Aorta (tissue), 5 donors: ENCODE measurements around the gene MEGF11. TPM values are rescaled to one million over a fixed set of nuclear protein-coding genes. Genes with fewer than 3 reads are reported as not detected.
"Not testable (repeated sequence)": the region's sequence is repeated elsewhere in the genome, so short reads cannot be mapped to it uniquely, and the experiment has no call there.

ENCODE experiments used
- ATAC-seq: fragments of 200-7000 bp; cut with Tn5 transposase; one replicate; pipeline ENCODE4 v1.9.1; 2022; ENCODE audit warnings: moderate library complexity; ENCODE audit not compliant: low FRiP score
- DNase-seq, 2 donors: peaks; one replicate each; pipeline ENCODE4 v3.0.0-alpha.2; 2020
- H3K27ac ChIP-seq, 2 donors: one replicate each; pipeline ENCODE4 v1.5.1; 2013; ENCODE audit warnings: low read length in 2 of 2, mild to moderate bottlenecking in 2 of 2, moderate library complexity in 2 of 2, control low read depth in 1 of 2, inconsistent platforms in 1 of 2, low read depth in 1 of 2
- H3K27me3 ChIP-seq, 2 donors: one replicate each; pipeline ENCODE4 v1.6.1; 2013; ENCODE audit warnings: control low read depth in 1 of 2, low read length in 1 of 2, mild to moderate bottlenecking in 1 of 2, moderate library complexity in 1 of 2; ENCODE audit not compliant: insufficient read depth in 2 of 2, control insufficient read depth in 1 of 2
- H3K36me3 ChIP-seq, 2 donors: one replicate each; pipeline ENCODE4 v1.6.1; 2013; ENCODE audit warnings: control low read depth in 1 of 2, low read length in 1 of 2, mild to moderate bottlenecking in 1 of 2; ENCODE audit not compliant: insufficient read depth in 2 of 2, control insufficient read depth in 1 of 2
- H3K4me1 ChIP-seq, 2 donors: one replicate each; pipeline ENCODE4 v1.6.1; 2013; ENCODE audit warnings: low read length in 2 of 2, control low read depth in 1 of 2, mild to moderate bottlenecking in 1 of 2, moderate library complexity in 1 of 2; ENCODE audit not compliant: insufficient read depth in 2 of 2, control insufficient read depth in 1 of 2
- H3K4me3 ChIP-seq, 2 donors: one replicate each; pipeline ENCODE4 v1.5.1; 2013; ENCODE audit warnings: low read length in 2 of 2, control low read depth in 1 of 2, mild to moderate bottlenecking in 1 of 2
- H3K9me3 ChIP-seq: one replicate; pipeline ENCODE4 v1.6.1; 2013; ENCODE audit warnings: mild to moderate bottlenecking, low read length; ENCODE audit not compliant: control insufficient read depth
- WGBS, 2 donors: extraction: QIAGEN DNeasy Blood & Tissue Kit; methylation state at CpG; one replicate each; pipeline ENCODE4 v1.1.7; 2013; 5-methylcytosine and 5-hydroxymethylcytosine counted together
- intact Hi-C, 2 donors: fragments of 100-400 bp; cut with DNase I; formaldehyde crosslinking; loops; one replicate each; pipeline versions ENCODE4 v1.14.2 to v1.15.0; 2022
- polyA plus RNA-seq, 2 donors: library from polyadenylated mRNA; stranded (reverse); fragments of 200-250 nt; gene quantifications; one replicate each; pipeline ENCODE4 v1.2.3, GENCODE V29; 2013
- total RNA-seq, 2 donors: library from RNA; stranded (reverse); fragmentation: NEBNext Ultra II Directional; extraction: Animal tissue kit (Norgen Biotek cat#: 25700); gene quantifications; one replicate each; pipeline ENCODE4 v1.2.1, GENCODE V29; 2021
- donor health status: healthy with polysubstance abuse.
- donor health status: Bipolar disorder and iron deficiency.
- donor health status: DM: no; HTN: no; CAD: no.
- donor health status: DM: no; HTN: no; CAD: no.
- donor health status: DM: yes; HTN: yes; CAD: no.

MEGF11 gene
- total and polyA plus RNA-seq, 4 donors: not detected

GRCh38 chr15:66249605-66250174, 3.9 kb downstream of the MEGF11 start:
- intact Hi-C loops: no loop called here
- H3K27me3 ChIP-seq: peaks cover 0 to 3% of the 10 kb centered on the region in 2 donors

GRCh38 chr15:66246937-66247336, 6.6 kb downstream of the MEGF11 start:
- Histone ChIP-seq H3K9me3 (no peaks in the 10 kb centered on the region), H3K4me3 (no peak overlapping the region), H3K27ac (no peak overlapping the region), H3K36me3 (no peaks in the 10 kb centered on the region), H3K27me3 (no peaks in the 10 kb centered on the region), H3K4me1 (no peaks in the 10 kb centered on the region)
- ATAC-seq (no peak), DNase-seq (no peak)
- WGBS, 2 donors: 63 to 75% methylated on average over 1 of the region's 1 CpG
- intact Hi-C loops: no loop called here

More at GRCh38 chr15:66249605-66250174, 3.9 kb downstream of the MEGF11 start:
- WGBS, 2 donors: 67 to 79% methylated on average over 2 of the region's 2 CpGs
- ATAC-seq (no peak), DNase-seq (no peak)
- no peak overlapping the region for H3K27ac ChIP-seq
- H3K4me1 ChIP-seq: no peaks in the 10 kb centered on the region
- H3K9me3 ChIP-seq: no peaks in the 10 kb centered on the region
- H3K4me3 ChIP-seq: no peak overlapping the region
- H3K36me3 ChIP-seq: no peaks in the 10 kb centered on the region

GRCh38 chr15:66245832-66246231, 7.7 kb downstream of the MEGF11 start:
- WGBS, 2 donors: 85 to 88% methylated on average over 5 of the region's 5 CpGs
- H3K27me3 ChIP-seq: not testable (repeated sequence)

GRCh38 chr15:66241908-66242285, 11.7 kb downstream of the MEGF11 start:
- intact Hi-C loops: no loop called here
- ATAC-seq: no peak
- H3K27me3 ChIP-seq: no peaks in the 10 kb centered on the region

More at GRCh38 chr15:66245832-66246231, 7.7 kb downstream of the MEGF11 start:
- DNase-seq, intact Hi-C loops, ATAC-seq, H3K27ac ChIP-seq, H3K36me3 ChIP-seq, H3K9me3 ChIP-seq, H3K4me3 ChIP-seq, H3K4me1 ChIP-seq: not testable (repeated sequence)

GRCh38 chr15:66241087-66241907, 12.3 kb downstream of the MEGF11 start:
- no peak overlapping the region for H3K4me3 ChIP-seq
- no peaks in the 10 kb centered on the region for H3K9me3 ChIP-seq
- no peaks in the 10 kb centered on the region for H3K27me3 ChIP-seq
- ATAC-seq: no peak
- no peak for DNase-seq
- 71 to 74% methylated on average over 12 of the region's 12 CpGs for WGBS, 2 donors
- intact Hi-C loops: no loop called here
- H3K4me1 ChIP-seq: no peaks in the 10 kb centered on the region
- no peaks in the 10 kb centered on the region for H3K36me3 ChIP-seq
- no peak overlapping the region for H3K27ac ChIP-seq

More at GRCh38 chr15:66241908-66242285, 11.7 kb downstream of the MEGF11 start:
- no peak for DNase-seq
- WGBS, 2 donors: 49 to 89% methylated on average over 1 of the region's 1 CpG
- Histone ChIP-seq H3K4me1 (no peaks in the 10 kb centered on the region), H3K4me3 (no peak overlapping the region), H3K36me3 (no peaks in the 10 kb centered on the region), H3K27ac (no peak overlapping the region), H3K9me3 (no peaks in the 10 kb centered on the region)

GRCh38 chr15:66240240-66240794, 13.2 kb downstream of the MEGF11 start:
- ATAC-seq: no peak
- no peak overlapping the region for H3K4me3 ChIP-seq
- no peaks in the 10 kb centered on the region for H3K27me3 ChIP-seq
- H3K36me3 ChIP-seq: no peaks in the 10 kb centered on the region
- no peaks in the 10 kb centered on the region for H3K9me3 ChIP-seq
- H3K4me1 ChIP-seq: no peaks in the 10 kb centered on the region
- intact Hi-C loops: no loop called here
- no peak overlapping the region for H3K27ac ChIP-seq
- no peak for DNase-seq
- WGBS, 2 donors: 87 to 91% methylated on average over 9 of the region's 9 CpGs

GRCh38 chr15:66239514-66239913, 14.0 kb downstream of the MEGF11 start:
- no peaks in the 10 kb centered on the region for H3K36me3 ChIP-seq
- no peaks in the 10 kb centered on the region for H3K4me1 ChIP-seq
- no peak overlapping the region for H3K27ac ChIP-seq
- no peaks in the 10 kb centered on the region for H3K9me3 ChIP-seq
- intact Hi-C loops: no loop called here
- no peaks in the 10 kb centered on the region for H3K27me3 ChIP-seq
- no peak for ATAC-seq
- 91 to 97% methylated on average over 4 of the region's 4 CpGs for WGBS, 2 donors
- no peak for DNase-seq
- no peak overlapping the region for H3K4me3 ChIP-seq

GRCh38 chr15:66238318-66238717, 15.2 kb downstream of the MEGF11 start:
- H3K4me3 ChIP-seq: no peak overlapping the region
- H3K27ac ChIP-seq: no peak overlapping the region
- 75 to 84% methylated on average over 5 of the region's 5 CpGs for WGBS, 2 donors
- H3K36me3 ChIP-seq: no peaks in the 10 kb centered on the region
- no peak for DNase-seq
- intact Hi-C loops: no loop called here
- H3K4me1 ChIP-seq: no peaks in the 10 kb centered on the region
- no peaks in the 10 kb centered on the region for H3K27me3 ChIP-seq
- ATAC-seq: no peak
- no peaks in the 10 kb centered on the region for H3K9me3 ChIP-seq
